ENCODE results near the gene CD19. TPM values are rescaled to one million over a fixed set of nuclear protein-coding genes. Genes with fewer than 3 reads are reported as not detected.

The CD19 gene
- polyA plus RNA-seq, 1 experiment, result not detected

DNA sequence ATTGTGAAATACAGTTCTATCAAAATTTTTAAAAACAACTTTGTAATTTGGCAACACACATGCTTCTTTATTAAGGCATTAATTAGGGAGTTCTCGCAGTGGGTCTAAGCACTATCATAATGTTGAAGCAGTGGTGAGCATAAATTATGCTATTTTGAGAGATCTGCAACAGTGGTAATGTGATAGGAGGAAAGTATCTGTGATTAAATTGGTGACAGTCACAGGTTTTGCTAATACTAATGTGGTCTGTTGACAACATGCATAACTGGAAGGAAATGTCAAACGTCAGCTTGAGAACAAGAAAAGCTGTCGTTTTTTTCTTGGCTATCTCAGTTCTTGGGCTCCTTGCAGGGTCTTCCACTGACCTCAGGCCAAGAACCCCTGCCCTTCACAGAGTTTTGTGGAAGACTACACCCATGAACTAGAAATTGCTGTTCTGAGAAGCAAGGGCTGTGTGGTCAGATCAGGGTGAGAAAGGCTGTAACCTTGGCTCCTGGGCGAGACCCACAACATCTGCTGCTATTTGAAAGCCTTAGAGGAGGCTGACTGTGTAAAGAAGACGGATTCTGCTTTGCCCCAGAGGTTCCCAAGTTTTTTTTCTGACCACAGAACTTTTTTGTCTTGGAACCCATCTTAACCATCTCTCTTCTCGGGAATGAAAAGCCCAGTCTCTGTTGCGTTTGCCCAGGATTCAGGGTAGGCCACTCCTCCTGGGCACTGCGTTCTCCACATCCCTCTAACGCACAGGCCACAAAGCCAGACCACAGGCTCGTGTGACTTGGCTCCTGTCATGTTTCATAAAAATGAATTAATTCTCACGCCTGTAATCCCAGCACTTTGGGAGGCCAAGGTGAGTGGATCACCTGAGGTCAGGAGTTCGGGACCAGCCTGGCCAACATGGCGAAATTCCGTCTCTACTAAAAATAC lies 39.5 kb upstream of the CD19 start:
- Histone ChIP-seq H3K4me3 (ENCODE audit: low read depth, low read length) (no peak overlapping the region), H3K27ac (ENCODE audit: low read depth, low read length) (no peak overlapping the region), H3K9me3 (ENCODE audit: control insufficient read depth, insufficient read depth, low read length) (no peaks in the 10 kb centered on the region), H3K27me3 (ENCODE audit: control insufficient read depth, insufficient read depth, low read length) (no peaks in the 10 kb centered on the region)
- ChIA-PET POLR2A (no interaction called here), CTCF (interaction anchor here (0.8 kb wide), 1 partner anchor 28 kb away, joined by 4 read pairs; the partner anchor contains the start of gene SH2B1)
- no peak for TF ChIP-seq CTCF (IDR thresholded peaks at IDR 0.05; ENCODE audit: low read depth, low read length)
- no peak for DNase-seq (ENCODE audit: low read depth, low spot score)

- no peak for DNase-seq (ENCODE audit: low read depth, low spot score)
- Histone ChIP-seq H3K27me3 (ENCODE audit: control insufficient read depth, insufficient read depth, low read length) (no peaks in the 10 kb centered on the region), H3K27ac (ENCODE audit: low read depth, low read length) (no peak overlapping the region), H3K9me3 (ENCODE audit: control insufficient read depth, insufficient read depth, low read length) (no peaks in the 10 kb centered on the region), H3K4me3 (ENCODE audit: low read depth, low read length) (no peak overlapping the region)
- POLR2A ChIA-PET, result no interaction called here
- TF ChIP-seq CTCF (IDR thresholded peaks at IDR 0.05; ENCODE audit: low read depth, low read length), result no peak
- CTCF ChIA-PET, result no interaction called here
Measured at GRCh38 chr16:28893291-28893690, 38.5 kb upstream of the CD19 start.

GRCh38 chr16:28895609-28896008 lies 36.2 kb upstream of the CD19 start:
- H3K4me3 ChIP-seq (ENCODE audit: low read depth, low read length), result no peak overlapping the region
- no peak overlapping the region for H3K27ac ChIP-seq (ENCODE audit: low read depth, low read length)
- ChIA-PET POLR2A (interaction anchor here (1.1 kb wide), 1 partner anchor 15 kb away, joined by 13 read pairs; no protein-coding TSS in a partner anchor), CTCF (no interaction called here)
- no peak for TF ChIP-seq CTCF (IDR thresholded peaks at IDR 0.05; ENCODE audit: low read depth, low read length)
- no peaks in the 10 kb centered on the region for H3K27me3 ChIP-seq (ENCODE audit: control insufficient read depth, insufficient read depth, low read length)
- H3K9me3 ChIP-seq (ENCODE audit: control insufficient read depth, insufficient read depth, low read length), result no peaks in the 10 kb centered on the region; the same call in 1 of the 2 replicates
- DNase-seq (ENCODE audit: low read depth, low spot score), result no peak

- ChIA-PET CTCF (no interaction called here), POLR2A (no interaction called here)
- H3K27ac ChIP-seq (ENCODE audit: low read depth, low read length), result no peak overlapping the region
- no peak overlapping the region for H3K4me3 ChIP-seq (ENCODE audit: low read depth, low read length)
- no peaks in the 10 kb centered on the region for H3K27me3 ChIP-seq (ENCODE audit: control insufficient read depth, insufficient read depth, low read length)
- no peak for DNase-seq (ENCODE audit: low read depth, low spot score)
- no peak for TF ChIP-seq CTCF (IDR thresholded peaks at IDR 0.05; ENCODE audit: low read depth, low read length)
- H3K9me3 ChIP-seq (ENCODE audit: control insufficient read depth, insufficient read depth, low read length), result no peaks in the 10 kb centered on the region; the same call in 1 of the 2 replicates
Measured at GRCh38 chr16:28897826-28898225, 33.9 kb upstream of the CD19 start.

DNA sequence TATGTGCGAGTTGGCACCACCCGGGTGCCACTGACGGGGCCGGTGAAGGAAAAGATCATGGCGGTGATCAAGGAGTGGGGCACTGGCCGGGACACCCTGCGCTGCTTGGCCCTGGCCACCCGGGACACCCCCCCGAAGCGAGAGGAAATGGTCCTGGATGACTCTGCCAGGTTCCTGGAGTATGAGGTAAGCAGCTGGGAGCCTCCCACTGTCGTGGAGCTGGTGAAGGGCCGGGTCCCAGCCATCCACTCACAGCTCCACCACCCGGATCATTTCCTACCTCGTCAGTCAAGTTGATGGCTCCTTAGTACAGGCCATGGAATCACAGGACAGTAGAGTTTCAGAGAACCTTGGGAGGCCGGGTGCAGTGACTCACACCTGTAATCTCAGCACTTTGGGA lies 33.5 kb upstream of the CD19 start:
- ChIA-PET CTCF (no interaction called here), POLR2A (no interaction called here)
- no peak overlapping the region for H3K4me3 ChIP-seq (ENCODE audit: low read depth, low read length)
- H3K27ac ChIP-seq (ENCODE audit: low read depth, low read length), result no peak overlapping the region
- no peaks in the 10 kb centered on the region for H3K27me3 ChIP-seq (ENCODE audit: control insufficient read depth, insufficient read depth, low read length)
- no peaks in the 10 kb centered on the region; the same call in 1 of the 2 replicates for H3K9me3 ChIP-seq (ENCODE audit: control insufficient read depth, insufficient read depth, low read length)
- DNase-seq (ENCODE audit: low read depth, low spot score), result no peak
- no peak for TF ChIP-seq CTCF (IDR thresholded peaks at IDR 0.05; ENCODE audit: low read depth, low read length)

All from AG04450 (cell line).